ENCODE results near the gene C2CD3. TPM values are rescaled to one million over a fixed set of nuclear protein-coding genes. Genes with fewer than 3 reads are reported as not detected.

The C2CD3 gene
- total RNA-seq, 4 donors from 2014 or later: 16.8 to 50.3 (median 29.0) TPM

DNA sequence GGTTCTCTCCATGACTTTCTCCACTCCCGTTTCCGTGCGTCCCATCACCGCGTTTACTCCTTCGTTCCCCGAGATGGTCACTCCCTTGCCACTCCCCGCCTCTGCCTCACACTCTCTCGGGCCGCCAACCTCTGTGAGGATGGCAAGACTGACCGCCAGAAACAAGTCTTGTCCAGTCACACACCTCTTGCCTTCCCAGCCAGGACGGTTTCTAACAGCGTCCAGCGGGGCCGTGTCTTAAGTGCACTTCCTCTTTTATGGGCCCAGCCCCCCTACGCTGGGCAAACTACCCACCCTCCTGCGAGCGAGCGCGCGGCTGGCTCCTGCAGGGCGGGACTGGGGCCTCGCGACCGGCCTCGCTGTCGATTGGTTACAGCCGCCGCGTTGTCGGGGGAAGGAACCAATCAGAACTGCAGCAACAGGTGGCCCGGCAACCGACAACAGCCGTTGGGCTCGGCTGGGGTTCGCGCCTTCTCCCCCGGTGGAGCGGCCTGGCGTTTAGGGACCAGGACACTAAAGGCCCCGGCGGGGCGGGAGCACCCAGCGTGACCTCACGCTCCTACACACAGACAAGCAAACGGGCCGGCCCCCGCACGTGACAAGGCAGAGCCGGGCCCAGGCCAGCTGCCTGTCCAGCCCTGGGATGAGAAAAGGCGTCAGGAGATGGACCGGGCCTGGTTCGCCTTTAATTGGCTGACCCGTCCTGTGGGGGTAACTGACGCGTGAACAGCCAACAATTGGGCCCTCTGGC is 187.6 kb downstream of the C2CD3 start:
- peak overlapping the region; percentile 57 to 76 (median 63) for H3K4me3 ChIP-seq
- peaks cover 0 to 21% (median 12%) of the 10 kb centered on the region in 4 donors for H3K4me1 ChIP-seq
- H3K9me3 ChIP-seq: no peaks in the 10 kb centered on the region
- no peaks in the 10 kb centered on the region for H3K27me3 ChIP-seq
- H3K27ac ChIP-seq: peak overlapping the region; percentile 90 to 95 (median 90)
- peak; percentile 48 to 49 for TF ChIP-seq POLR2A (IDR thresholded peaks at IDR 0.05)
- TF ChIP-seq, protein P1, sequence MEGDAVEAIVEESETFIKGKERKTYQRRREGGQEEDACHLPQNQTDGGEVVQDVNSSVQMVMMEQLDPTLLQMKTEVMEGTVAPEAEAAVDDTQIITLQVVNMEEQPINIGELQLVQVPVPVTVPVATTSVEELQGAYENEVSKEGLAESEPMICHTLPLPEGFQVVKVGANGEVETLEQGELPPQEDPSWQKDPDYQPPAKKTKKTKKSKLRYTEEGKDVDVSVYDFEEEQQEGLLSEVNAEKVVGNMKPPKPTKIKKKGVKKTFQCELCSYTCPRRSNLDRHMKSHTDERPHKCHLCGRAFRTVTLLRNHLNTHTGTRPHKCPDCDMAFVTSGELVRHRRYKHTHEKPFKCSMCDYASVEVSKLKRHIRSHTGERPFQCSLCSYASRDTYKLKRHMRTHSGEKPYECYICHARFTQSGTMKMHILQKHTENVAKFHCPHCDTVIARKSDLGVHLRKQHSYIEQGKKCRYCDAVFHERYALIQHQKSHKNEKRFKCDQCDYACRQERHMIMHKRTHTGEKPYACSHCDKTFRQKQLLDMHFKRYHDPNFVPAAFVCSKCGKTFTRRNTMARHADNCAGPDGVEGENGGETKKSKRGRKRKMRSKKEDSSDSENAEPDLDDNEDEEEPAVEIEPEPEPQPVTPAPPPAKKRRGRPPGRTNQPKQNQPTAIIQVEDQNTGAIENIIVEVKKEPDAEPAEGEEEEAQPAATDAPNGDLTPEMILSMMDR (IDR thresholded peaks at IDR 0.05): no peak
- H3K36me3 ChIP-seq: peaks cover 0 to 5% (median 0%) of the 10 kb centered on the region in 3 donors
- DNase-seq: peak; percentile 93 to 97 (median 95)

DNA sequence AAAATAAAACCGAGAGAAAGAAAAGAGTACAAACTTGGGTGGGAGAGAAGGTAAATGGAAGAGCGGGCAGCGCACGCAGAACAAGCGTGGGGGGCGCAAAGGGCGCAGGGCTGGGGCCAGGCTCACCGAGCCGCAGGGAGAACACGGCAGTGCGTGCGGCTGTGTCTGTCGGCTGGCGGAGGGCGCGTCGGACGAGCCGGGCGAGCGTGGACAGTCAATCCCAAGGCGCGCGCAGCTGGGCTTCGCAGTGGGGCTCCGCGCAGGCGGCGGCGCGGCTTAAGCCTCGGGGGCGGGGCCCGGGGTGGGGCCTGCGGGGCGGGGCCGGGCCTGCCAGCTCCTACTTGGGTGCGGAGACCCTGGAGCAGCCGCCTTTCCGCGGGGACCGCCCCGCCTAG is 188.2 kb downstream of the C2CD3 start, which contains the start of gene UCP2:
Gene UCP2 (minus strand): TSS at position 249 of the 395 bp plus-strand sequence. CDS start 4,465 bp downstream, outside the sequence.
- TF ChIP-seq POLR2A (IDR thresholded peaks at IDR 0.05): no peak
- TF ChIP-seq, protein P1 (IDR thresholded peaks at IDR 0.05): no peak
- Histone ChIP-seq H3K9me3 (no peaks in the 10 kb centered on the region), H3K36me3 (peaks cover 0 to 11% (median 0%) of the 10 kb centered on the region in 3 donors), H3K27ac (peak within 1 kb of the TSS; percentile 90 to 95 (median 90)), H3K4me1 (peaks cover 0 to 25% (median 15%) of the 10 kb centered on the region in 4 donors), H3K27me3 (no peaks in the 10 kb centered on the region), H3K4me3 (peak within 1 kb of the TSS; percentile 57 to 76 (median 63))
- DNase-seq: peak; percentile 91 to 96 (median 93)

DNA sequence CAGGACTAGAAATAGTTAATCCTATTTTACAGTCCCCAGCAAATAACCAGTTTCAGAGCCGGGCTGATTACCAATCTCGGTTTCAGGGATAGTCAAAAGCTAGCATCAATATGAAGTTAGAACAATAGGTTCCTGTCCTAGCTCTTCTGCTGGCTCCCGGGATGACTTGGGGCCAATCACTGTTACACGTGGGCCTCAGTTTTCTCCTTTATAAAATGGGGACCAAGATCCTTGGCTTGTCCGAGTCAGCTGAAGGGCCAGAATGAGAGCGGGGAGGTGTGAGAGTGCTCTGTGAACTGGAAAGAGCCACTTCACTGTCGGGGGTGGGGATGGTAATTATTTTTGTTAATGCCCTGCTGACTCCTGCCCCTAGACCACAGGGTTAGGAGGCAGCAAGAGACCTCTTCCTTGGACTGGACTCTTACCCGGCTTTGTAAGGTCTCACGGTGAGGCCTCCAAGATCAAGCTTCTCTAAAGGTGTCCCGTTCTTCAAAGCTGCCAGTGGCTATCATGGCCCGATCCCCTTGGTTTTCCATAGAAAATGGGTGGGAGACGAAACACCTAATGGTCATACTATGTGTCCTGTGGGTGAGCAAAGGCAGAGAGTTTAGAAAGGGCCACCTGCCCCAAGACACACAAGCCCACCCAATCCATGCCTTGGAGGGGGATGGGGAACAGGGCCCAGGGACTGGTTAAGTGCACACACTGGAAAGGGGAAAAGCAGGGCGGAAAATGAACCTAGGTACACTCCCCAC is 189.6 kb downstream of the C2CD3 start:
- H3K27ac ChIP-seq: peak overlapping the region; percentile 90 to 95 (median 90)
- peaks cover 0 to 24% (median 0%) of the 10 kb centered on the region in 3 donors for H3K36me3 ChIP-seq
- no peaks in the 10 kb centered on the region for H3K9me3 ChIP-seq
- H3K4me3 ChIP-seq: peak overlapping the region; percentile 57 to 76 (median 63)
- H3K4me1 ChIP-seq: peaks cover 0 to 25% (median 15%) of the 10 kb centered on the region in 4 donors
- TF ChIP-seq, protein P1 (IDR thresholded peaks at IDR 0.05): no peak
- TF ChIP-seq POLR2A (IDR thresholded peaks at IDR 0.05): no peak
- DNase-seq: peak in 1 of 3 donors; percentile 42
- no peaks in the 10 kb centered on the region for H3K27me3 ChIP-seq

DNA sequence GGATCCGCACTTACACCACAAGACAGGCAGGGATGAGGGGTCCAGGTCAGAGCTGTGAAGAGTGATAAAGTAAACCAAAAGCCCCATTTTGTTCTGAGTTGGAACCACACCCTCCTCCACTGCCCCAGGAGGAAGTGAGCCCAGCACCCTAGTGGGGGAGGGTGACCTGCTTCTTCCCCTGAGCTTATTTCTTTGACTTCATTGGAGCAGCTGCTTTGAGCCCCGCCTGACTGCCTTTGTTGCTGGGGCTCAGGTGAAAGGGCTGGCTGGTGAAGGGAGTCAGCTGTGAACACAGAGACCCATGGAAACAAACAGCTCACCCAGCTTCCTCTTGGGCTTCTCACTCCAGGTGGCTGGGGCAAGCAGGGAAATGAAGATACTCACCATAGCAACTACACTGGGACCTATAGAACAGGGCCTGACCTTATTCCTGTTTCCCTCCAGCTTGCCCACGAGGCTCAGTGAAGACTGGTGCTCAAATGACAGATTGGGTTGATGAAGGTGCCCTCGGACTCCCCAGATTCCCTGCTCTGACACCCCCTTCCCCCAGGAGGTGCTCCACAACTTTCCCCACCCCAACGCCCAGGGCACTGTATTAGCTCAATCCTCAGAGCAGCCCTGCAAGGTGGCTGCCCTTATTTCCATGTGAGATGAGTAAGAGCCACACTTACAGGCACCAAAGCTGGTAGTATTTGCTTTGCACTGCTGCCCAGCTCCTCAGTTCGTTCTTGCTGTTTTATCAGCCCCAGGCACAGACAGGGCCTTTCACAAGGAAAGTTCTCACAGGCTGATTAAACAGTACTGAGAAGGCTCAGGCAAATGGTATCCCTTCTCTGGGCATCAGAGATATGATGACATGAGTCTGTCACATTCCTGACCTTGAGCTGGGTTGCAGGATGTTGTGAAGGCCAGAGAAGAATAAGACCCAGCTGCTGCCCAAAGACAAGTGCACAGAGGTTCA is 190.5 kb downstream of the C2CD3 start:
- peak; percentile 12 to 31 for TF ChIP-seq POLR2A (IDR thresholded peaks at IDR 0.05)
- TF ChIP-seq, protein P1 (IDR thresholded peaks at IDR 0.05): peak in 1 of 6 experiments; percentile 10
- peak; percentile 64 to 95 (median 93) for DNase-seq
- H3K27me3 ChIP-seq: no peaks in the 10 kb centered on the region
- no peaks in the 10 kb centered on the region for H3K9me3 ChIP-seq
- peaks cover 0 to 25% (median 17%) of the 10 kb centered on the region in 4 donors for H3K4me1 ChIP-seq
- peak overlapping the region; percentile 62 to 95 (median 90) for H3K27ac ChIP-seq
- H3K36me3 ChIP-seq: peaks cover 0 to 34% (median 0%) of the 10 kb centered on the region in 3 donors
- peak overlapping the region; percentile 57 to 76 (median 63) for H3K4me3 ChIP-seq
